OCI-LY1 (cell line): Measurements from ENCODE around the gene DNTTIP2.

ENCODE experiments used
- CTCF ChIP-seq: fragments of 200-600 bp; sonication (generic), shearing (Covaris generic); IDR thresholded peaks from 2 replicates; pipeline ENCODE4 v1.5.1; 2017; ENCODE audit warnings: mild to moderate bottlenecking, antibody characterized with exemption, low read length, moderate library complexity, mixed read lengths
- EZH2 ChIP-seq: fragments of 200-600 bp; sonication (generic), shearing (Covaris generic); IDR thresholded peaks from 2 replicates; pipeline ENCODE4 v1.8.0; 2017; ENCODE audit warnings: borderline replicate concordance, mixed run types, mild to moderate bottlenecking, antibody characterized with exemption, low read length, moderate library complexity, mixed read lengths

- no peak for TF ChIP-seq CTCF
- no peak for TF ChIP-seq EZH2
These were observed 56.1 kb downstream of the DNTTIP2 start for GRCh38 chr1:93822730-93823425.
